HepG2 (cell line): Measurements from ENCODE around the gene SLC5A3. TPM values are rescaled to one million over a fixed set of nuclear protein-coding genes. Genes with fewer than 3 reads are reported as not detected.

Source experiments
- ESRRA ChIP-seq: sonication (generic); formaldehyde crosslinking; IDR thresholded peaks from 2 replicates; pipeline ENCODE4 v1.5.1; 2020; ENCODE audit warnings: mild to moderate bottlenecking, low read depth, missing genetic modification reagents
- ISL2 ChIP-seq: sonication (generic); formaldehyde crosslinking; IDR thresholded peaks from 2 replicates; pipeline ENCODE4 v1.5.0; 2020; ENCODE audit warnings: missing genetic modification reagents
- NR2C2 ChIP-seq: sonication (generic); formaldehyde crosslinking; IDR thresholded peaks from 2 replicates; pipeline ENCODE4 v1.4.0; 2020; ENCODE audit warnings: missing genetic modification reagents, mild to moderate bottlenecking, moderate library complexity, borderline replicate concordance
- RBM39 ChIP-seq: fragments of 200-400 bp; formaldehyde crosslinking; IDR thresholded peaks from one replicate; pipeline ENCODE4 v1.6.1; 2018; ENCODE audit warnings: antibody characterized with exemption, mild to moderate bottlenecking, low read depth, low read length; ENCODE audit not compliant: poor library complexity, severe bottlenecking
- RFX3 ChIP-seq: IDR thresholded peaks from 2 replicates; pipeline ENCODE4 v1.6.1; 2016; ENCODE audit warnings: missing biosample characterization, missing genetic modification reagents
- SRY ChIP-seq: sonication (generic); formaldehyde crosslinking; IDR thresholded peaks from 2 replicates; pipeline ENCODE4 v1.8.0; 2022; ENCODE audit warnings: mild to moderate bottlenecking, missing genetic modification reagents
- ZFY ChIP-seq: sonication (generic); formaldehyde crosslinking; IDR thresholded peaks from 2 replicates; pipeline ENCODE4 v1.4.0; 2020; ENCODE audit warnings: missing genetic modification reagents
- ZNF724P ChIP-seq: sonication (generic); formaldehyde crosslinking; IDR thresholded peaks from 2 replicates; pipeline ENCODE4 v1.8.0; 2022; ENCODE audit warnings: missing genetic modification reagents, borderline replicate concordance
- polyA plus RNA-seq, 8 experiments: library from polyadenylated mRNA; depleted of rRNA in 3 of 8; stranded (reverse) in 7 of 8; unstranded in 1 of 8; fragments of >200 nt; fragmentation: Illumina TruSeq in 4 of 8; extraction: Trizol in 4 of 8; gene quantifications; 2 replicates each; pipeline versions ENCODE4 v1.2.1 to v1.2.3, GENCODE V29; 2011 to 2016; ENCODE audit warnings: low read depth in 4 of 8, missing spikeins in 1 of 8, mixed read lengths in 1 of 8; ENCODE audit not compliant: insufficient read depth in 1 of 8
- total RNA-seq, 5 experiments: library from RNA; depleted of rRNA; stranded (reverse); fragments of >200 nt; fragmentation: Illumina TruSeq; extraction: Trizol; gene quantifications; 2 replicates each; pipeline ENCODE4 v1.2.3, GENCODE V29; 2016; ENCODE audit warnings: low read depth in 1 of 5
- TF ChIP-seq, protein P1 (sequence below): sonication (generic); formaldehyde crosslinking; IDR thresholded peaks from 2 replicates; pipeline ENCODE4 v1.5.0; 2020; ENCODE audit warnings: mild to moderate bottlenecking, missing genetic modification reagents
- TF ChIP-seq, protein P2 (sequence below): sonication (generic); formaldehyde crosslinking; IDR thresholded peaks from 2 replicates; pipeline ENCODE4 v1.5.0; 2020; ENCODE audit warnings: mild to moderate bottlenecking, missing genetic modification reagents

Gene SLC5A3
- total and polyA plus RNA-seq, 2 of the 13 experiments (the other 11 are each of a cell fraction or from before 2014, with no cell fraction given) = 5.6 to 11.2 TPM

DNA sequence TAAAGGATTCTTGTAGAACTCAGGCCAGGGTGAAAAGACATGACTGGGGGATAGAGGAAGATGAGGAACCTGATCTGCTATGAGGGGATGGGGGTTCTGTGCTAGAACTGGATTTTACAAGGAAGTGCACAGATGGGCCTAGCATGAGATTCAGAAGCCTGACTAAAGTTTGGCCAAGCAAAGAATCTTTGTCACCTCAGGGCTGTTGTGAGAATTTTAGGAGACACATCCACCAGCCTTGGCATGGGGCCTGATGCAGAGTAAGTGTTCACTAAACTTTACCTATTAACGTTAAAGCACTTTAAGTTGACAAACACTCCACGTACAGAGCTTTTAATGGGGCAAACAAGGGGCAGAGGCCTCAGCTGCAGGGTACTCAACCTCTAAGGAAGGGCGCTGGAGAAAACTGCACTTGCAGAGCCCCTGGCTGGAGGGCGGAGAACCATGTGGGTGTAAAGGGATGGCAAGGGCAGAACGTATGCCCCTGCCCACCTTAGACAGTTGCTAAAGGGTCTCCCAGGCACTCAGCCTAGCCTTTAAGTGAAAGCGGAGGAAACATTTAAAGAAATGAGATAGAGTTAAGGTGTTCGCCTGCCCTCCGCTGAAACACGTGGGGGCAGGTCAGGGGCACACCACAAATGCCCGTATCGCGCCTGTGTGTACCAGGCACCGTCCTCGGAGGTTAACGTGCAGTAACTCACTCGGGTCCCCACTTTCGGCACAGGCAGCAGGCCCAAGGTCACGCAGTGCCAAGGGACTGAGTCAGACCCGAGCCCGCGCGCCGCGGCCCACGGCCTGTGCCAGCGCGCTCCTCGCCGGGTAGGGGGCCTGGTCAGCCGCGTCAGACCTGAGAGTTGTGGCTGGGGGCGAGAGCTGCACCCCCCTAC, 990 bp upstream of the SLC5A3 start (continued):
- TF ChIP-seq SRY (CRISPR knock-in tag) = 0 out of 2 replicates have a peak, but pooled peaks have one; percentile 26
- 0 out of 2 replicates have a peak, but pooled peaks have one; percentile 6 for TF ChIP-seq ISL2 (CRISPR knock-in tag)
- TF ChIP-seq ZFY = peak; percentile 41; the same call in 1 of the 2 replicates
- peak; percentile 14 for TF ChIP-seq RBM39
- TF ChIP-seq, protein P1, sequence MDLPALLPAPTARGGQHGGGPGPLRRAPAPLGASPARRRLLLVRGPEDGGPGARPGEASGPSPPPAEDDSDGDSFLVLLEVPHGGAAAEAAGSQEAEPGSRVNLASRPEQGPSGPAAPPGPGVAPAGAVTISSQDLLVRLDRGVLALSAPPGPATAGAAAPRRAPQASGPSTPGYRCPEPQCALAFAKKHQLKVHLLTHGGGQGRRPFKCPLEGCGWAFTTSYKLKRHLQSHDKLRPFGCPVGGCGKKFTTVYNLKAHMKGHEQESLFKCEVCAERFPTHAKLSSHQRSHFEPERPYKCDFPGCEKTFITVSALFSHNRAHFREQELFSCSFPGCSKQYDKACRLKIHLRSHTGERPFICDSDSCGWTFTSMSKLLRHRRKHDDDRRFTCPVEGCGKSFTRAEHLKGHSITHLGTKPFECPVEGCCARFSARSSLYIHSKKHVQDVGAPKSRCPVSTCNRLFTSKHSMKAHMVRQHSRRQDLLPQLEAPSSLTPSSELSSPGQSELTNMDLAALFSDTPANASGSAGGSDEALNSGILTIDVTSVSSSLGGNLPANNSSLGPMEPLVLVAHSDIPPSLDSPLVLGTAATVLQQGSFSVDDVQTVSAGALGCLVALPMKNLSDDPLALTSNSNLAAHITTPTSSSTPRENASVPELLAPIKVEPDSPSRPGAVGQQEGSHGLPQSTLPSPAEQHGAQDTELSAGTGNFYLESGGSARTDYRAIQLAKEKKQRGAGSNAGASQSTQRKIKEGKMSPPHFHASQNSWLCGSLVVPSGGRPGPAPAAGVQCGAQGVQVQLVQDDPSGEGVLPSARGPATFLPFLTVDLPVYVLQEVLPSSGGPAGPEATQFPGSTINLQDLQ = no peak
- no peak for TF ChIP-seq RFX3 (CRISPR knock-in tag)
- peak; percentile 10; the same call in 1 of the 2 replicates for TF ChIP-seq NR2C2 (CRISPR knock-in tag)
- TF ChIP-seq ZNF724P = 0 out of 2 replicates have a peak, but pooled peaks have one; percentile 1
- TF ChIP-seq ESRRA (CRISPR knock-in tag) = no peak
- TF ChIP-seq, protein P2, sequence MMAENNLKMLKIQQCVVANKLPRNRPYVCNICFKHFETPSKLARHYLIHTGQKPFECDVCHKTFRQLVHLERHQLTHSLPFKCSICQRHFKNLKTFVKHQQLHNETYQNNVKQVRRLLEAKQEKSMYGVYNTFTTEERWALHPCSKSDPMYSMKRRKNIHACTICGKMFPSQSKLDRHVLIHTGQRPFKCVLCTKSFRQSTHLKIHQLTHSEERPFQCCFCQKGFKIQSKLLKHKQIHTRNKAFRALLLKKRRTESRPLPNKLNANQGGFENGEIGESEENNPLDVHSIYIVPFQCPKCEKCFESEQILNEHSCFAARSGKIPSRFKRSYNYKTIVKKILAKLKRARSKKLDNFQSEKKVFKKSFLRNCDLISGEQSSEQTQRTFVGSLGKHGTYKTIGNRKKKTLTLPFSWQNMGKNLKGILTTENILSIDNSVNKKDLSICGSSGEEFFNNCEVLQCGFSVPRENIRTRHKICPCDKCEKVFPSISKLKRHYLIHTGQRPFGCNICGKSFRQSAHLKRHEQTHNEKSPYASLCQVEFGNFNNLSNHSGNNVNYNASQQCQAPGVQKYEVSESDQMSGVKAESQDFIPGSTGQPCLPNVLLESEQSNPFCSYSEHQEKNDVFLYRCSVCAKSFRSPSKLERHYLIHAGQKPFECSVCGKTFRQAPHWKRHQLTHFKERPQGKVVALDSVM (CRISPR knock-in tag) = no peak
